Left hindlimb (tissue), 1 donor: ENCODE measurements around the gene M6PR.
"Not testable (repeated sequence)": the region's sequence is repeated elsewhere in the genome, so short reads cannot be mapped to it uniquely, and the experiment has no call there.

Experiments
- DNase-seq: peaks from one replicate; pipeline ENCODE4 v3.0.0-alpha.2; 2018

Gene M6PR

GRCh38 chr12:8950702-8951478 lies 1.4 kb upstream of the M6PR start:
- no peak for DNase-seq

DNA sequence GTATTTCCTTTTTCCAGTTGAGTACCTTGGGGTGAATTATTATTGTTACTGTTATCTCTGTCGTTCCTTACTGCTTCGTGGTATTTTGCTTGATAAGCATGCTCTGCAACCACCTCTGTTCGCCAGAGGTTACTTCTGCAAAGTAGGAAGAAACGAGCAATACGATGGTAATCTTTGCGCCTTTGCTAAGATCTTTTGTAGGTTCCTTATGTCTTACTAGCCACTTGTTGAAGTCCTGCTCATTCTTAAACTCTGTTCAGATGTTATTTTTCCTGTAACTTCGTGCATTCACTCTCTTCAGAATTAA lies 729 bp upstream of the M6PR start:
- DNase-seq, result no peak

- DNase-seq, result peak; percentile 40
Observed at GRCh38 chr12:8948701-8949341, 624 bp downstream of the M6PR start.

- DNase-seq, result no peak
Observed at GRCh38 chr12:8947737-8948136, 1.7 kb downstream of the M6PR start.

- no peak for DNase-seq
Observed at GRCh38 chr12:8946733-8947132, 2.7 kb downstream of the M6PR start.

- no peak for DNase-seq
Observed at GRCh38 chr12:8943565-8944186, 5.8 kb downstream of the M6PR start.

GRCh38 chr12:8941691-8942478 lies 7.6 kb downstream of the M6PR start:
- DNase-seq, result no peak

DNA sequence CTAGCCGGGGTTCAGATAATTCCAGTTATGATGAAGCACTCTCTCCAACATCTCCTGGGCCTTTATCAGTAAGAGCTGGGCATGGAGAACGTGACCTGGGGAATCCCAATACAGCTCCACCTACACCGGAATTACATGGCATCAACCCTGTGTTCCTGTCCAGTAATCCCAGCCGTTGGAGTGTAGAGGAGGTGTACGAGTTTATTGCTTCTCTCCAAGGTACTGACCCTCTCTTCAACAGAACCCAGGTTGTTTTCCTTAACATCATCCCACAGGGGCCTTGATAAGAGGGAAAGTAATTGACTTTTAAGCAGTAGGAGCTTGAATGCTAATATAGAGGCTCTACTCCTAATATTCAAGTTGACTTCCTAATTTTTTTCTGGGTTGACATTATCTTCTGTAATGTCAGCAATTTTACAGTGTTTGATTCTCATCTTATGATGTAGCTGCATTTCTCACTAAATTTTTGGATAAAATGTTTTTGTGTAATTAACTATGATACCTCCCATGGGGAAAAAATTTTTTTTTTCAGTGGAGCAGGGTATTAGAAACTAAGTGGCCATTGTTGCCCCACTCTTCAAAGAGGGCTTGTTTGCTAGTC lies 11.5 kb downstream of the M6PR start:
- not testable (repeated sequence) for DNase-seq

- DNase-seq, result no peak
Observed at GRCh38 chr12:8936735-8937134, 12.7 kb downstream of the M6PR start.

DNA sequence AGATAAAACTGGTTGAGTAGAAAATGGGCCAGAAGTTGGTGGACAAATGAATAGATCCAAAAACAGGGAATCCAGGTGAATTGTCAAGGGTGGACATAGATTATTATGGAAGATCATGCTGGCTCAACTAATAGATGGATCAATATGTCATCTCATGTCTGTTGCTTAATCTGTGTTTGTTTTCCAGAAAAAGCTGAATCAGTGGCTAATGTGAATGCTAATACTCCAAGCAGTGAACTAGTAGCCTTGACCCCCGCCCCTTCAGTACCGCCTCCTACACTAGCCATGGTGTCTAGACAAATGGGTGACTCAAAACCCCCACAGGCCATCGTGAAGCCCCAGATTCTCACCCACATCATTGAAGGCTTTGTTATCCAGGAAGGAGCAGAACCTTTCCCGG lies 15.4 kb downstream of the M6PR start:
- DNase-seq, result not testable (repeated sequence)

- DNase-seq, result not testable (repeated sequence)
Observed at GRCh38 chr12:8932464-8932863, 17.0 kb downstream of the M6PR start.

DNA sequence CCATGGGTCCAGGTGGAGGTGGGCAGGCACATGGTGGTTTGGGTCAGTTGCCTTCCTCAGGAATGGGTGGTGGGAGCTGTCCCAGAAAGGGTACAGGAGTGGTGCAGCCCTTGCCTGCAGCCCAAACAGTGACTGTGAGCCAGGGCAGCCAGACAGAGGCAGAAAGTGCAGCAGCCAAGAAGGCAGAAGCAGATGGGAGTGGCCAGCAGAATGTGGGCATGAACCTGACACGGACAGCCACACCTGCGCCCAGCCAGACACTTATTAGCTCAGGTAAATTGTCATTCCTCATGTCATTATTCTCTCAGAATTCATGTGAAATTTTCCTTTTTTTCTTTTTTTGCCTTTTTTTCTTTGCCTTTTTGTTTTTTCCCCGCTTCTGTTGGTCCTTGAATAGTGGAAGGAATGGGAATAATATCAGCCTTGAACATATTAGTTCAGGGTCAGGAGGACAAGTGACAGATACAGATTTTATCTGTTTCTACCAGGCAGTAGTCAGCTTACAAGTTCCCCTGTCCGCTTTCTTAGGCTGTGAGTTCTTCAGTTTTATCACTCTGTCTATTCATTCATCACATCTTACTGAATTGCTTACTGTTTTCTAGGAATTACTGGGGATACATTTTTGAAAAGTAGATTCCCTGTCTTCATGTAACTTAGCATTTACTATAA lies 18.7 kb downstream of the M6PR start:
- DNase-seq, result not testable (repeated sequence)

GRCh38 chr12:8922544-8922943 lies 26.9 kb downstream of the M6PR start:
- DNase-seq, result no peak

GRCh38 chr12:8919643-8920042 lies 29.8 kb downstream of the M6PR start:
- DNase-seq, result not testable (repeated sequence)

DNA sequence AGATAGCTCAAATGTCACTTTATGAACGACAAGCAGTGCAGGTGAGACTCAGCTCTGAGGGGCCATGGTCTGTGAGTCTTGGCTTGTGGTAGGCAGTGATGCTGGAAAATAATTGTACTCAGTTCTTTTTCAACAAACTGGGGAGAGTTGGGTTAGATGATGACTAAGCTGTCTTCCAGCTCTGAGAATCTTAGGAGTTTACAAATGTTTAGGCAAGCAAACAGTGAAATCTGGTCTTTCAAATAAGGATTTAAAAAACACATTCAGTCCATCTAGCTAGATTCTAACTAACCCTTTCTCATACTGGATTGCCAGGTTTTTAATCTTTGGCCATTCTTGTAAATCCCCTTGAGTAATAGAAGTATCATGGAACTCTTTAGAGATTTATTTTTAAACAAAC lies 31.7 kb downstream of the M6PR start:
- DNase-seq, result no peak

GRCh38 chr12:8917031-8917430 lies 32.4 kb downstream of the M6PR start:
- DNase-seq, result no peak

GRCh38 chr12:8916154-8916553 lies 33.3 kb downstream of the M6PR start:
- no peak for DNase-seq

- DNase-seq, result peak; percentile 79
Observed at GRCh38 chr12:8914716-8915526, 34.5 kb downstream of the M6PR start.

DNA sequence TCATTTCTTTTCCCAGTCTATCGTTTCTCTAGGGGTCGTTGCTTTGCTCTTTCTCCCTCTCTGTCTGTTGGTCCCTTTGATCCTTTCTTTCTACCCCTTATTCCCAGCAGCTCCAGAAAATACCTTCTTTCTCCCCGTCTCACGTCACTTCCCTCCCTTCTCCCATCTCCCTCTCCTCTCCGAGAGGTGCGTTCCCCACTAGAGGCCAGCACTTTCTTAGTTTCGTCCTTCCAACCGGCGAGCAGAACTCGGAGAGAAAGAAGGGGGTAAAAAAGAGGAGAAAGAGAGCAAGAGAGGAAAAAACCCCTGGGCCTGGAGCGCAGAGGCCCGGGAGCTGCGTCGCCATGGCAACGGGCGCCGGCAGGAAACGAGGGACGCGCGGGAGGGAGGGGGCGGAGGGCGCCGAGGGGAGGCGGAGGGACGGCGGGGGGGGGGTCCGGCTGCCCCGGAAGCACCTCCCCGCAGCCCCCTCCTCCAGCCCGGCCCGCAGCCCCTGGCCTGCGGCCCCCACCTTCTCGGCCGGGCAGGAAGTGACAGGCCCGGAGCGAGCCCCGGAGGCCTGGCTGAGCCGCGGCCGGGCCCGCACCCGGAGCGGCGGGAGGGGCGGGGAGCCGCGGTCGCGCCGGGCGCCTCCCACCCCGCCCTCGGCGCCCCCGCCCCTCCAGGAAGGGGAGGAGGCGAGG lies 35.3 kb downstream of the M6PR start, which contains the start of gene PHC1:
TSS of gene PHC1 (plus strand) at position 477 of the 683 bp plus-strand sequence. CDS start 3,169 bp downstream, outside the sequence.
- DNase-seq, result peak; percentile 93

- DNase-seq, result no peak
Observed at GRCh38 chr12:8913702-8914032, 35.8 kb downstream of the M6PR start.

- no peak for DNase-seq
Observed at GRCh38 chr12:8912914-8913313, 36.5 kb downstream of the M6PR start.
